Measurements from ENCODE around the gene RELB. TPM values are rescaled to one million over a fixed set of nuclear protein-coding genes. Genes with fewer than 3 reads are reported as not detected.

The RELB gene
- total and polyA plus RNA-seq, 7 donors, result 6.5 to 44.0 (median 13.2) TPM

DNA sequence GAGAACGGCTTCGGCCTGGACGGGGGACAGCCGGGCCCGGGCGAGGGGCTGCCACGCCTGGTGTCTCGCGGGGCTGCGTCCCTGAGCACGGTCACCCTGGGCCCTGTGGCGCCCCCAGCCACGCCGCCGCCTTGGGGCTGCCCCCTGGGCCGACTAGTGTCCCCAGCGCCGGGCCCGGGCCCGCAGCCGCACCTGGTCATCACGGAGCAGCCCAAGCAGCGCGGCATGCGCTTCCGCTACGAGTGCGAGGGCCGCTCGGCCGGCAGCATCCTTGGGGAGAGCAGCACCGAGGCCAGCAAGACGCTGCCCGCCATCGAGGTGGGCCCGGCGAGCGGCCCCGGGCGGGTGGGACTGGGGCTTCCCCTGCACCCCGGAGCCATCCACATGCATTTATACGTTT is 10.7 kb downstream of the RELB start:
- TF ChIP-seq, protein P1, sequence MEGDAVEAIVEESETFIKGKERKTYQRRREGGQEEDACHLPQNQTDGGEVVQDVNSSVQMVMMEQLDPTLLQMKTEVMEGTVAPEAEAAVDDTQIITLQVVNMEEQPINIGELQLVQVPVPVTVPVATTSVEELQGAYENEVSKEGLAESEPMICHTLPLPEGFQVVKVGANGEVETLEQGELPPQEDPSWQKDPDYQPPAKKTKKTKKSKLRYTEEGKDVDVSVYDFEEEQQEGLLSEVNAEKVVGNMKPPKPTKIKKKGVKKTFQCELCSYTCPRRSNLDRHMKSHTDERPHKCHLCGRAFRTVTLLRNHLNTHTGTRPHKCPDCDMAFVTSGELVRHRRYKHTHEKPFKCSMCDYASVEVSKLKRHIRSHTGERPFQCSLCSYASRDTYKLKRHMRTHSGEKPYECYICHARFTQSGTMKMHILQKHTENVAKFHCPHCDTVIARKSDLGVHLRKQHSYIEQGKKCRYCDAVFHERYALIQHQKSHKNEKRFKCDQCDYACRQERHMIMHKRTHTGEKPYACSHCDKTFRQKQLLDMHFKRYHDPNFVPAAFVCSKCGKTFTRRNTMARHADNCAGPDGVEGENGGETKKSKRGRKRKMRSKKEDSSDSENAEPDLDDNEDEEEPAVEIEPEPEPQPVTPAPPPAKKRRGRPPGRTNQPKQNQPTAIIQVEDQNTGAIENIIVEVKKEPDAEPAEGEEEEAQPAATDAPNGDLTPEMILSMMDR (IDR thresholded peaks at IDR 0.05), result no peak
- no peaks in the 10 kb centered on the region for H3K4me1 ChIP-seq
- no peak overlapping the region for H3K4me3 ChIP-seq
- 96 to 97% (median 96%) methylated on average over 35 to 42 of the region's 42 CpGs for WGBS, 3 donors
- no peak for DNase-seq
- intact Hi-C loops (cut with DNase I), result loop anchor here in 1 of 2 donors (10.0 kb wide), 1 partner anchor 113 kb away; no protein-coding TSS in a partner anchor
- H3K27me3 ChIP-seq (ENCODE audit: insufficient read depth in 3 of 3, low read length in 2 of 3), result no peaks in the 10 kb centered on the region
- no peaks in the 10 kb centered on the region for H3K9me3 ChIP-seq
- no peak for ATAC-seq
- no peak overlapping the region for H3K27ac ChIP-seq
- H3K36me3 ChIP-seq (ENCODE audit: insufficient read depth in 1 of 2, low read depth in 1 of 2), result peaks cover 4 to 56% of the 10 kb centered on the region in 2 donors

DNA sequence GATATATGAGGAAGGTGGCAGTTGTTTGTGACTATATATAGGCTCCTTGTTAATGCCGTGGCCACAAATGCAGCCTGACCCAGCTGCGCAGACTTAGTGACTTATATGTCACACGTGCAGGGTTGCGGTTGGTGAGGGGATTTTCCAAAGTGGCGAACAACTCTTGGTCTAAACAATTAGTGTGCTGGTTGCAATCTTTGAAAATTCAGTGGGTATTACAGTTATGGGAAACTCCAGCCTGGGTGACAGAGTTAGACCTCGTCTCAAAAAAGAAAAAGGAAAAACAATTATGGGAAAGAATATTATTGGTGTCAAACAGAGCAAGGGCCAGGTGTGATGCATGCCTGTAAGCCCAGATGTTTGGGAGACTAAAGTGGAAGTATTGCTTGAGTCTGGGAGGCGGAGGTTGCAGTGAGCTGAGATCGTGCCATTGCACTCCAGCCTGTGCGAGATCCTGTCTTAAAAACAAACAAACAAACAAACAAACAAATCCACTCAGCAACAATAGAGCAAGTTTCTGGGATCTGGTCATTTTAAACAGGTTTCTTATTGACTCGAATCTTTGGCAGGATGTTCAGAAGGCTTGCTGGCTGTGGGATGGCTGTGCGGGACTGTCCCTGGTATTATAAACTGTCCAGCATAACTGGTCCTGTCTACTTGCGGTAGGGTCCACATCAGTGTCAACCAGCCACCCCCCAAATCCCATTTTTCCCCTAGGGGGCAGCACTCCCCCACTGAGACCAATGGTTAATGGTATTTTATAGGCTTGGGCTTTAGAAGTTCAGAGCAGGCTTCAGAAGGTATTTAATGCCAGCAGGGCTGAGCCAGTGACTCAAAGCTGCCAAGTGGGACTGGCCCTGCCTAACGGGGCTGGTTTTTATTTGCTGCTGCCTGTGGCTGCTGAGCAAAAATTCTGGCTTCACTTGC is 15.4 kb downstream of the RELB start:
- WGBS, 3 donors, result 52 to 67% (median 56%) methylated on average over 13 of the region's 13 CpGs
- H3K36me3 ChIP-seq (ENCODE audit: insufficient read depth in 1 of 2, low read depth in 1 of 2), result peaks cover 4 to 51% of the 10 kb centered on the region in 2 donors
- H3K27me3 ChIP-seq (ENCODE audit: insufficient read depth in 3 of 3, low read length in 2 of 3), result no peaks in the 10 kb centered on the region
- peak; percentile 59 to 72 for DNase-seq
- H3K9me3 ChIP-seq, result no peaks in the 10 kb centered on the region
- TF ChIP-seq, protein P1 (IDR thresholded peaks at IDR 0.05), result peak; percentile 50
- no peak overlapping the region for H3K4me3 ChIP-seq
- no peak overlapping the region for H3K27ac ChIP-seq
- intact Hi-C loops (cut with DNase I), result loop anchor here in 1 of 2 donors (10.0 kb wide), 1 partner anchor 108 kb away; no protein-coding TSS in a partner anchor
- ATAC-seq, result peak; percentile 78 to 92 (median 86)
- H3K4me1 ChIP-seq, result no peaks in the 10 kb centered on the region

DNA sequence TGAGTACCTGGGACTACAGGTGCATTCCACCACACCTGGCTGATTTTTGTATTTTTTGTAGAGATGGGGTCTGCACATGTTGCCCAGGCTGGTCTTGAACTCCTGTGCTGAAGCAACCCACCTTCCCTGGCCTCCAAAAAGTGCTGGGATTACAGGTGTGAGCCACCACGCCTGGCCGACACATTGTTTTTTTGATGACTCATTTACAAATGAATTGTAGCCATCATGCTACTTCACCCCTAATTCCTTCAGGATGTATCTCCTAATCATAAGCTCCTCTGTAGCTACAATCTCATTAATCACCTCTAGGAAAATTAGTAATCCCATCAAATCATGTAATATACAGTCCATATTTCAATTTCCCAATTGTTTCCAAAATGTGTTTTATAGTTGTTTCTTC is 17.9 kb downstream of the RELB start:
- Histone ChIP-seq H3K27me3 (ENCODE audit: insufficient read depth in 3 of 3, low read length in 2 of 3) (no peaks in the 10 kb centered on the region), H3K4me3 (no peak overlapping the region), H3K27ac (no peak overlapping the region), H3K9me3 (no peaks in the 10 kb centered on the region), H3K36me3 (ENCODE audit: insufficient read depth in 1 of 2, low read depth in 1 of 2) (peaks cover 0 to 32% of the 10 kb centered on the region in 2 donors), H3K4me1 (no peaks in the 10 kb centered on the region)
- TF ChIP-seq, protein P1 (IDR thresholded peaks at IDR 0.05), result no peak
- ATAC-seq (no peak), DNase-seq (no peak)
- intact Hi-C loops (cut with DNase I), result loop anchor here in 1 of 2 donors (10.0 kb wide), 1 partner anchor 106 kb away; no protein-coding TSS in a partner anchor
- 90 to 98% (median 97%) methylated on average over 2 of the region's 2 CpGs for WGBS, 3 donors

DNA sequence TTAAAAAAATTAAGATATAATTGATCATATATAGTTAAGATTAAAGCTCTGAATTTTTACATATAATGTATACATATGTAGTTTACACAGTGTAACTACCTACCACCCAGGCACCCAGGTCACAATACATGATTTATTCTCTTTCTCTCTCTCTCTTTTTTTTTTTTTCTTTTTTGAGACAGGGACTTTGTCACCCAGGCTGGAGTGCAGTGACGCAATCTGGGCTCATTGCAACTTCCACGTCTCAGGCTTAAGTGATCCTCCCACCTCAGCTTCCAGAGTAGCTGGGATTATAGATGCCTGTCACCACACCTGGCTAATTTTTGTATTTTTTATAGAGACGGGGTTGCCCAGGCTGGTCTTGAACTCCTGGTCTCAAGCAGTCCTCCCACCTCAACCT is 18.8 kb downstream of the RELB start:
- no peaks in the 10 kb centered on the region for H3K9me3 ChIP-seq
- H3K36me3 ChIP-seq (ENCODE audit: insufficient read depth in 1 of 2, low read depth in 1 of 2), result peaks cover 0 to 23% of the 10 kb centered on the region in 2 donors
- TF ChIP-seq, protein P1 (IDR thresholded peaks at IDR 0.05), result no peak
- H3K4me1 ChIP-seq, result no peaks in the 10 kb centered on the region
- H3K4me3 ChIP-seq, result no peak overlapping the region
- intact Hi-C loops (cut with DNase I), result no loop called here
- ATAC-seq (no peak), DNase-seq (no peak)
- whole genome bisulfite sequencing, 3 donors, result 87 to 95% (median 88%) methylated on average over 3 of the region's 3 CpGs
- no peaks in the 10 kb centered on the region for H3K27me3 ChIP-seq (ENCODE audit: insufficient read depth in 3 of 3, low read length in 2 of 3)
- H3K27ac ChIP-seq, result no peak overlapping the region
